SIG-M5 treated with dmso at 0.1 percent for 504 hours (cell line): ENCODE data around the gene IL22RA1.

Experiments used
- DNase-seq: peaks from one replicate; lab custom pipeline; 2025; ENCODE audit not compliant: unreplicated experiment; lab: John Stamatoyannopoulos, UW

Gene IL22RA1

GRCh38 chr1:24098943-24099638, 43.8 kb downstream of the IL22RA1 start:
- no peak for DNase-seq

GRCh38 chr1:24098102-24098501, 44.8 kb downstream of the IL22RA1 start:
- DNase-seq, result no peak

GRCh38 chr1:24097663-24098062, 45.3 kb downstream of the IL22RA1 start:
- DNase-seq, result no peak

GRCh38 chr1:24096739-24097103, 46.2 kb downstream of the IL22RA1 start:
- no peak for DNase-seq

GRCh38 chr1:24096009-24096738, 46.8 kb downstream of the IL22RA1 start:
- DNase-seq, result no peak

- no peak for DNase-seq
Observed at GRCh38 chr1:24095140-24095859, 47.6 kb downstream of the IL22RA1 start.

- DNase-seq, result no peak
Observed at GRCh38 chr1:24094554-24094953, 48.4 kb downstream of the IL22RA1 start.

GRCh38 chr1:24093732-24094131, 49.2 kb downstream of the IL22RA1 start:
- no peak for DNase-seq

- no peak for DNase-seq
Observed at GRCh38 chr1:24092979-24093378, 50.0 kb downstream of the IL22RA1 start.

GRCh38 chr1:24091971-24092482, 50.9 kb downstream of the IL22RA1 start:
- no peak for DNase-seq

GRCh38 chr1:24090736-24091135, 52.2 kb downstream of the IL22RA1 start:
- DNase-seq, result no peak

- DNase-seq, result no peak
Observed at GRCh38 chr1:24089743-24090555, 53.0 kb downstream of the IL22RA1 start.

- no peak for DNase-seq
Observed at GRCh38 chr1:24089027-24089742, 53.8 kb downstream of the IL22RA1 start.

GRCh38 chr1:24086466-24086865, 56.5 kb downstream of the IL22RA1 start:
- DNase-seq, result no peak

- DNase-seq, result no peak
Observed at GRCh38 chr1:24085546-24085945, 57.4 kb downstream of the IL22RA1 start.

- no peak for DNase-seq
Observed at GRCh38 chr1:24085007-24085406, 57.9 kb downstream of the IL22RA1 start.

- DNase-seq, result no peak
Observed at GRCh38 chr1:24084050-24084449, 58.9 kb downstream of the IL22RA1 start.

GRCh38 chr1:24082372-24082771, 60.6 kb downstream of the IL22RA1 start:
- DNase-seq, result no peak

GRCh38 chr1:24081190-24081589, 61.8 kb downstream of the IL22RA1 start:
- DNase-seq, result no peak

- no peak for DNase-seq
Observed at GRCh38 chr1:24080131-24080530, 62.8 kb downstream of the IL22RA1 start.
